SH-SY5Y (cell line): ENCODE results near the gene CFAP97.

Source experiments
- GATA2 ChIP-seq: IDR thresholded peaks from 2 replicates; pipeline ENCODE4 v1.6.1; 2011; ENCODE audit warnings: mild to moderate bottlenecking, low read depth, low read length
- GATA3 ChIP-seq: IDR thresholded peaks from 2 replicates; pipeline ENCODE4 v1.6.1; 2011; ENCODE audit warnings: low read depth, mild to moderate bottlenecking, low read length, moderate library complexity

- TF ChIP-seq GATA2 (no peak), GATA3 (no peak)
These were observed 91.7 kb downstream of the CFAP97 start for GRCh38 chr4:185112104-185112503.
